GM12878 (cell line): ENCODE data around the gene KDM5B. TPM values are rescaled to one million over a fixed set of nuclear protein-coding genes. Genes with fewer than 3 reads are reported as not detected.
"Not testable (repeated sequence)": the region's sequence is repeated elsewhere in the genome, so short reads cannot be mapped to it uniquely, and the experiment has no call there.

Experiments
- ATAC-seq: fragments of 200-7000 bp; cut with Tn5 transposase; 3 replicates; pipeline ENCODE4 v1.9.1; 2020; ENCODE audit warnings: mild to moderate bottlenecking, moderate library complexity
- BruUV-seq: library from RNA; stranded (reverse); fragments of 400-500 nt; replicated peaks from 2 replicates; lab custom pipeline; 2021; lab: Mats Ljungman, UMichigan
- CTCF ChIA-PET: fragments of 300-600 bp; sonication (Branson Sonifier 250); formaldehyde crosslinking; extraction: SDS; loops from one replicate; lab custom pipeline; 2021; ENCODE audit warnings: inconsistent platforms; lab: Yijun Ruan, JAX
- POLR2A ChIA-PET: fragments of 350-600 bp; formaldehyde crosslinking; extraction: SDS; loops from one replicate; lab custom pipeline; 2021; ENCODE audit warnings: inconsistent platforms; lab: Charles Lee
- RAD21 ChIA-PET: fragments of 300-600 bp; sonication (Branson Sonifier 250); formaldehyde crosslinking; loops from one replicate; lab custom pipeline; 2023; ENCODE audit warnings: antibody characterized with exemption; ENCODE audit not compliant: unreplicated experiment; lab: Charles Lee
- SMC1A ChIA-PET: fragments of 300-600 bp; sonication (Branson Sonifier 250); formaldehyde crosslinking; loops from one replicate; lab custom pipeline; 2023; ENCODE audit not compliant: unreplicated experiment, uncharacterized antibody; lab: Charles Lee
- DNase-seq: peaks from one replicate; pipeline ENCODE4 v3.0.0-alpha.2; 2011; ENCODE audit warnings: low read depth, low spot score
- FAIRE-seq: peaks from 3 replicates; lab custom pipeline; 2011; peaks lifted over from hg19 to GRCh38; lab: Jason Lieb, UNC
- H2AFZ ChIP-seq: 2 replicates; pipeline ENCODE4 v1.6.0; 2011; ENCODE audit warnings: low read depth, low read length, control low read depth; ENCODE audit not compliant: control insufficient read depth
- H3K27ac ChIP-seq: 2 replicates; pipeline ENCODE4 v1.5.1; 2011; ENCODE audit warnings: control low read depth; ENCODE audit not compliant: control insufficient read depth, insufficient read depth
- H3K27me3 ChIP-seq, 2 experiments: replicated peaks in 1 of 2; 2 replicates each; pipeline versions ENCODE4 v1.6.0 to v1.6.1; 2011; ENCODE audit warnings: low read length in 1 of 2; ENCODE audit not compliant: control insufficient read depth in 2 of 2, insufficient read depth in 2 of 2
- H3K36me3 ChIP-seq, 2 experiments: 2 replicates each; pipeline ENCODE4 v1.5.1; 2011; ENCODE audit warnings: low read length in 1 of 2; ENCODE audit not compliant: control insufficient read depth in 2 of 2, insufficient read depth in 2 of 2
- H3K4me1 ChIP-seq: 2 replicates; pipeline ENCODE4 v1.6.1; 2011; ENCODE audit warnings: mild to moderate bottlenecking, low read length, moderate library complexity, mixed read lengths; ENCODE audit not compliant: control insufficient read depth, insufficient read depth
- H3K4me2 ChIP-seq: 2 replicates; pipeline ENCODE4 v1.6.0; 2011; ENCODE audit warnings: control low read depth; ENCODE audit not compliant: control insufficient read depth, insufficient read depth
- H3K4me3 ChIP-seq: fragments of 200-600 bp; sonication (generic); 2 replicates; pipeline ENCODE4 v1.5.1; 2016
- H3K79me2 ChIP-seq: 2 replicates; pipeline ENCODE4 v1.6.0; 2011; ENCODE audit warnings: low read length; ENCODE audit not compliant: control insufficient read depth, insufficient read depth
- H3K9ac ChIP-seq: 2 replicates; pipeline ENCODE4 v1.8.0; 2011; ENCODE audit warnings: low read length, control low read depth, mixed read lengths; ENCODE audit not compliant: control insufficient read depth, insufficient read depth
- H3K9me3 ChIP-seq: replicated peaks from 3 replicates; pipeline ENCODE4 v1.5.1; 2011; ENCODE audit warnings: mild to moderate bottlenecking, low read length; ENCODE audit not compliant: control insufficient read depth, insufficient read depth
- H4K20me1 ChIP-seq: 2 replicates; pipeline ENCODE4 v1.6.0; 2011; ENCODE audit not compliant: control insufficient read depth, insufficient read depth
- BHLHE40 ChIP-seq, 2 experiments: fragments of 450-650 bp in 1 of 2; IDR thresholded peaks; 2 replicates each; pipeline ENCODE4 v1.6.1; 2011 to 2017; ENCODE audit warnings: low read depth in 2 of 2, borderline replicate concordance in 1 of 2, improper control_type of control experiment in 1 of 2, low read length in 1 of 2, mild to moderate bottlenecking in 1 of 2
- WGBS: methylation state at CpG from one replicate; pipeline ENCODE4 v1.1.6; 2016; ENCODE audit warnings: low lambda C conversion rate; ENCODE audit not compliant: insufficient replicate concordance, insufficient coverage; ENCODE audit errors: missing lambda C conversion rate; 5-methylcytosine and 5-hydroxymethylcytosine counted together
- in situ Hi-C: fragments of 300-500 bp; cut with MboI; formaldehyde crosslinking; loops from 9 replicates; pipeline ENCODE4 v1.14.3; 2018; ENCODE audit warnings: mixed read lengths
- intact Hi-C: fragments of 100-400 bp; cut with micrococcal nuclease; formaldehyde crosslinking; loops from one replicate; pipeline ENCODE4 v1.14.2; 2022; ENCODE audit not compliant: unreplicated experiment
- polyA plus RNA-seq, 11 experiments: library from polyadenylated mRNA; depleted of rRNA in 4 of 11; unstranded in 6 of 11; stranded (reverse) in 5 of 11; fragments of >200 nt; fragmentation: Nextera tagmentation in 4 of 11; fragmentation: Illumina TruSeq in 1 of 11; extraction: Ambion mirVana in 4 of 11; extraction: Trizol in 1 of 11; gene quantifications; 1 replicate in 1 of 11; 2 replicates in 10 of 11; pipeline versions ENCODE4 v1.2.1 to v1.2.3, GENCODE V29; 2011 to 2016; ENCODE audit warnings: inconsistent platforms in 2 of 11, missing spikeins in 2 of 11, low read depth in 1 of 11
- total RNA-seq, 4 experiments: library from RNA; depleted of rRNA in 3 of 4; stranded (reverse); fragments of >200 nt in 3 of 4; fragmentation: Illumina TruSeq in 1 of 4; extraction: Trizol in 1 of 4; gene quantifications; 2 replicates each; pipeline versions ENCODE4 v1.2.1 to v1.2.3, GENCODE V29; 2013 to 2021

The KDM5B gene
- total and polyA plus RNA-seq, 10 of the 15 experiments (the other 5 are each of a cell fraction or from before 2014, with no cell fraction given) = 1.7 to 26.6 (median 8.1) TPM

GRCh38 chr1:202794931-202795330 is 13.3 kb downstream of the KDM5B start:
- RAD21 ChIA-PET, CTCF ChIA-PET, ATAC-seq, H3K36me3 ChIP-seq, H3K9me3 ChIP-seq, H3K4me1 ChIP-seq, H4K20me1 ChIP-seq, H3K4me3 ChIP-seq, H3K27me3 ChIP-seq, H3K4me2 ChIP-seq, DNase-seq, in situ Hi-C loops, H3K79me2 ChIP-seq, H2AFZ ChIP-seq, FAIRE-seq, H3K27ac ChIP-seq, H3K9ac ChIP-seq, intact Hi-C loops, BruUV-seq: not testable (repeated sequence)
- ChIA-PET SMC1A (interaction anchor here (0.7 kb wide), 1 partner anchor 21 kb away, joined by 3 read pairs; no protein-coding TSS in a partner anchor), POLR2A (interaction anchor here (1.0 kb wide), 1 partner anchor 42 kb away, joined by 3 read pairs; no protein-coding TSS in a partner anchor)
- 23% methylated on average over 6 of the region's 6 CpGs for WGBS

- ATAC-seq = no peak
- no peaks in the 10 kb centered on the region for H3K27me3 ChIP-seq
- ChIA-PET POLR2A (interaction anchor here (0.6 kb wide), 1 partner anchor 30 kb away, joined by 3 read pairs; no protein-coding TSS in a partner anchor), CTCF (no interaction called here), SMC1A (interaction anchor here (0.7 kb wide), 1 partner anchor 21 kb away, joined by 3 read pairs; no protein-coding TSS in a partner anchor), RAD21 (no interaction called here)
- no peak overlapping the region for H3K27ac ChIP-seq
- H3K4me1 ChIP-seq = 0 out of 2 replicates have a peak, but pooled peaks cover 7% of the 10 kb centered on the region
- in situ Hi-C loops = no loop called here
- no peak overlapping the region for H3K4me3 ChIP-seq
- no peak overlapping the region for H3K4me2 ChIP-seq
- H2AFZ ChIP-seq = no peak overlapping the region
- H3K9me3 ChIP-seq = no peaks in the 10 kb centered on the region
- peak; percentile 70 for FAIRE-seq
- H3K79me2 ChIP-seq = no peaks in the 10 kb centered on the region; the same call in 1 of the 2 replicates
- peaks cover 4% of the 10 kb centered on the region; the same call in 1 of the 2 replicates for H4K20me1 ChIP-seq
- no peak for TF ChIP-seq BHLHE40 (IDR thresholded peaks at IDR 0.05; ENCODE audit: borderline replicate concordance in 1 of 2, low read depth in 2 of 2, low read length in 1 of 2)
- no peak overlapping the region for H3K9ac ChIP-seq
- DNase-seq = no peak
- intact Hi-C loops = no loop called here
- TSS peak; percentile 16 for BruUV-seq
- no peaks in the 10 kb centered on the region for H3K36me3 ChIP-seq
These were observed 14.0 kb downstream of the KDM5B start for GRCh38 chr1:202794051-202794740.
